Thymus (tissue), 2 donors: ENCODE results near the gene TLCD5. TPM values are rescaled to one million over a fixed set of nuclear protein-coding genes. Genes with fewer than 3 reads are reported as not detected.

Source experiments
- polyA plus RNA-seq: library from polyadenylated mRNA; stranded (reverse); fragments of 200-250 nt; gene quantifications from one replicate; pipeline ENCODE4 v1.2.3, GENCODE V29; 2013
- total RNA-seq: library from RNA; stranded (reverse); fragments of 120-200 nt; gene quantifications from one replicate; pipeline ENCODE4 v1.2.4, GENCODE V29; 2013
- donor health status: healthy.

The TLCD5 gene
- total and polyA plus RNA-seq, 2 donors: 1.1 to 2.1 TPM

Other genes starting within 250 kb of the TLCD5 start
- gene TRIM29, start 187.2 kb upstream of the TLCD5 start, total RNA-seq: 19.4 TPM
- gene TRIM29, start 187.2 kb upstream of the TLCD5 start, polyA plus RNA-seq: 92.0 TPM
- 4.9 TPM for gene OAF, start 114.3 kb upstream of the TLCD5 start, total RNA-seq
- gene OAF, start 114.3 kb upstream of the TLCD5 start, polyA plus RNA-seq: 5.3 TPM
- 0.19 TPM for gene POU2F3, start 85.2 kb upstream of the TLCD5 start, total RNA-seq
- gene POU2F3, start 85.2 kb upstream of the TLCD5 start, polyA plus RNA-seq: 2.0 TPM
- 12.8 TPM for gene ARHGEF12, start 11.1 kb downstream of the TLCD5 start, total RNA-seq
- gene ARHGEF12, start 11.1 kb downstream of the TLCD5 start, polyA plus RNA-seq: 13.1 TPM
- gene GRIK4, start 186.4 kb downstream of the TLCD5 start, total RNA-seq: 0.19 TPM
- 0.11 TPM for gene GRIK4, start 186.4 kb downstream of the TLCD5 start, polyA plus RNA-seq